NCI-H128 (cell line): ENCODE data around the gene IL9.

ENCODE experiments used
- DNase-seq: peaks from one replicate; lab custom pipeline; 2025; ENCODE audit not compliant: unreplicated experiment; lab: John Stamatoyannopoulos, UW

Gene IL9

DNA sequence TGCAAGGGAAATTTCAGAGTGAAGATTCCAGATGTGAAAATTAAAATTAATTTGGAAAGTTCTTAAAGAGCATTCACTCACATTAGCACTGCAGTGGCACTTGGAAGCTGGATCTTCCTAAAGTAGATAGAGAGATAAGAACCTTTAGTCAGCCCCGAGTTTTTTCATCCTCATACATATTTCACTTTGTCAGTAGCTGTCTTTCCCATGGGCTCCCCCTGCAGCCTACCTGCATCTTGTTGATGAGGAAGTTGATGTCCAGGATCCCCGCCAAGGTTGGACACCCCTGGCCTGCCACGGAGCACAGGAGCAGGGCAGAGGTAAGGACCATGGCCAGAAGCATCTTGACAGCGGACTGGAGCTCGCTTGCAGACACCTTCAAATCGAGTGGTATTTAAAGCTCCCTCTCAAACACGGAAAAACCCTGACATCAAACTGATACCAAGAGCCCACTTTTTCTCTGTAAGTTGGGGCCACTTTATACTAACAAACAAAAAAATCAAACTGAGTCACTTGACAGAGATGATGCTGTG lies at the start of gene IL9:
Gene IL9 (minus strand): TSS at position 368 of the 533 bp plus-strand sequence. CDS start 25 bp downstream, at position 343.
- no peak for DNase-seq

GRCh38 chr5:135944967-135945560 lies 49.4 kb upstream of the IL9 start:
- peak; percentile 26 for DNase-seq

DNA sequence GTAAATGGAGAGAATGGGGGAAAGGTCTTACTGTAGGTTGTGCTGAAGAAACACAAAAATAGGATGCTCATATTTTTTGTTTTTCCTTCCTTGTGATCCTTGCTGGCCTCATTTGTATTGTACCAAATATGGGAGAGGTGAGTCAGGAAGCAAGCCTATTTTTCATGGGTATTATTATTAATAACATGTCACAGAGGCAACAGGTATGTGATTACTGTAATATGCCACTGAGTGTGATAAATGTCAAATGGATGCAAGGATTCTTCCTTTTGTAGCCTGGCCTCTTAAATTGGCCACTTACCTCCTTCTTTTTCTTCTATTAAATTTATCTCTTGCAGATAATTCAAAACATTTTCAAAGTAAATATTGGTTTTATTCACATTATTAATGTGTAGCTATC lies 48.9 kb upstream of the IL9 start:
- DNase-seq: no peak

GRCh38 chr5:135942202-135942771 lies 46.6 kb upstream of the IL9 start:
- no peak for DNase-seq

DNA sequence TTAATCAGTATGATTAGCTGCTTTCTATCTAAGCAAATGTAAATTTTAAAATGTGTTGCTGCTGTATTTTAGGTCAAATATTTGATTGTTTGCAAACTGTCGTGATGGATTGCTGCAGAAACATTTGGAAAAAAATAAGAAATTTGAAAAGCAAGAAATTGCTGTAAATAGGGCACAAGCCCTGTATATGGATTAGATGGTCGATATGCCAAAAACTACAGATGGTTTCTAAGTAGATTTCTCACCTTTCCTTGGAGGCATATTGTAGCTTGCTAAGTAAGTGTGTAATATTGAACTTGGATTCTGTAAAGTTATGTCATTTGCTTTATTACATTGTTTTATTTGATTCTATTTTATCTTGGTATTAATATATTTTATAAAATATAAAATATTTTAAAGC lies 46.1 kb upstream of the IL9 start:
- DNase-seq: no peak

DNA sequence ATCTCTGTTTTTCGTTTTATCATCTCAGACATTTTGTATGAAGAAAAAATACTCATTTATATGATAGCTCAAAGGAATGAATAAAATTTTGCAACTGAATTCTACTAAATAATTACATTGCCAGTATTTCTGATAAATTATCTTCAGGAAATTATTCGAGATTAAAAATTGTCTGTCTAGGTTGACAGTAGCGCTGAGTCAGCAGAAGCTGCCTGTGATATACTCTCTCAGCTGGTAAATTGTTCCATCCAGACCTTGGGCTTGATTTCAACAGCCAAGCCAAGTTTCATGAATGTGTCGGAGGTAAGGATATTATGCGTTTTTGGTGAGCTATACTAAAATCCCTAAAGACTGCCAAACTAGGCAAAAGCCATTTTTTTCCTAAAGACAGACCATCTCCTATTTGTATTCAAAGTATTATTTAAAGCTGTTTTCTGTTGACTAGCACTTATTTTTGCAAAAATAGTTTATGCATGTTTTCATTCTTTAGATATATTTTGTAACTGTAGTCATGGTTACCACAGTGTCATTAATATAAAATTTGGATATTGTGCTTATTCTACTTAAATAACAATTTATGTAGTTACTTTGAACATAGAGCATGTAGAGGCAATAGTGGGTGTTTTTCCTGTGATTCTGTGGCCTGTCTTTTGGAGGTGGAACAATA lies 41.7 kb upstream of the IL9 start:
- DNase-seq: no peak

DNA sequence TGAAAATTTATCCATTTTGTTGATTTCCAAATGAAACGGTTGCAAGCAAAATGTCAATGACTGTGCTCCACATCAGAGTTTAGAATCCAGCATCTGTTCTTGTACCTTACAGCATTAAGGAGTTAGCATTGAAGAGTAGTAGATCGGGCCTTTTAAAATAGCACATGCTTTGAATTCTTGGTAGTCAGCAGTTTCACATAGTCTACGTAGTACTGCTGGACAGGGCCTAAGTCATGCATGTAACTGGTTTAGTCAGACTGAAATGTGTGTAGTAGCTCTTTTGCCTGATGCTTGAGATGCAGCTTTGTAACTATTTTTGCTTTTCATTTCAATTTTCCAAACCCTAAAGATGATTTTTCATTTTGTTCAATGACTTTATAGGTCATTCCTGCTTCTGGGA lies 39.3 kb upstream of the IL9 start:
- no peak for DNase-seq

- DNase-seq: no peak
Measured at GRCh38 chr5:135930949-135931295, 35.3 kb upstream of the IL9 start.

GRCh38 chr5:135930029-135930948 lies 34.6 kb upstream of the IL9 start:
- DNase-seq: no peak

DNA sequence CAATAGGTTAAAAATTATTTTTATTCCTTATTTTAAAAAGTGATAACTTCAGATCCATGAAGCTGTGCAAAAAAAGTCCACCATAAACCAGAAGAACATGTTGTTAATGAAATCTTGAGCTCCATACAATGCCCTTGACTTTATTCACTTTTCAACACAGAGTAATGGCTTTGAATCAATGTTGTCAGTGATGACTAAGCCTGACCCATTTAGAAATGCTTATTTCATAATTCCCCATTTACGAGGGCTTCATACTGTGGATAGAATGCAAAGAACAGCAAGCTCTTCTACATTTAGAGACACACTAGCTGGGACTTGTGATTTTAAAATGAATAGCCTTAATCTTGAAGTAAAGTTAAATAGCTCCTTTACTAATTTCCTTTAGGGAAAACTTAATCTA lies 25.7 kb upstream of the IL9 start:
- no peak for DNase-seq

DNA sequence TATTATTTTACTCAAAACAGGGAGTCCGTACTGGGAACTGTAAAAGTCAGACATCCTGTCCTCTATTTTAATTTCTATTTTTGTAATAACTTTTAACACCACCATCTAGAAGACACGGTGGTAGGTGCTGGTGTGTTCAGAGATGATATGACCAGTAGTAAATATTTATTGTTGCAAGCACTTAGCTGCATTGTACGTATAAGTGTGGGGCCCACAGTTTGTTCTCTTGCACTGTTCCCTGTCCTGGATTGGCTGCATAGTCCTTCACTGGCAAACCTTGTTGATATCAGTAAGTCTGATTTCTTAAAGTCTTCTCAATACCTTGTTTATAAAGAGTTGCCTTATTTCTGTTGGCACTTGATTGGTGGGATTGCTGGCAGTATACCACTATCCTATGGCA lies 24.6 kb upstream of the IL9 start:
- no peak for DNase-seq

DNA sequence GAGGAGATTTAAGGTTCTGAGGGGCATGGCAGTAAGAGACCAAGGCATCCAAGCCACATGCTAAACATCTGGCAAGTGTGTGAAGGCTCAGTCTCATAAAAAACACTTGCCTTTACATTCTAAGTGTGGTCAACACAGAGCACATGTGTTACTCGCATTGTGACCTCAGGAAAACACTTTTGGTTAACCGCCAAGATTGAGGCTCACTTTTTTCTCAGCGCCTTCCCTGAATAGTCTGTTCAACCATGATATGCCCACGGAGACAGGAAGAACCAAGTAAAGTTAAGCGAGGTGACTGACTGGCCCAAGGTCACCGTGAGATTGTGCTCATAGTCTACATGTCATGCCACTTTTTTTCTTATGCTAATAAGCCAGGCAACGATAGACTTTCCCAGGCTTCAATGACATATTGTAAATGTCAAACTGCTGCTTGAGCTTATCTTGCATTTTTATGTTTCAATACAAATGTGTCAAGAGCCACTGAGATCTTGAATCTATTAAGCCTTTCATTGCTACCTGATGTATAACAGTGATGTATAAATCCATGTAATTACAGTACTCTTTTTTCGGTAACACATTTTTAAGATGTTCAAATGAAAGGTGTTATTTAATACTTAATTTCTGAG lies 21.1 kb upstream of the IL9 start:
- no peak for DNase-seq

- DNase-seq: no peak
Measured at GRCh38 chr5:135915466-135916001, 19.9 kb upstream of the IL9 start.

GRCh38 chr5:135913713-135914626 lies 18.3 kb upstream of the IL9 start:
- DNase-seq: no peak

- no peak for DNase-seq
Measured at GRCh38 chr5:135905144-135905543, 9.5 kb upstream of the IL9 start.

DNA sequence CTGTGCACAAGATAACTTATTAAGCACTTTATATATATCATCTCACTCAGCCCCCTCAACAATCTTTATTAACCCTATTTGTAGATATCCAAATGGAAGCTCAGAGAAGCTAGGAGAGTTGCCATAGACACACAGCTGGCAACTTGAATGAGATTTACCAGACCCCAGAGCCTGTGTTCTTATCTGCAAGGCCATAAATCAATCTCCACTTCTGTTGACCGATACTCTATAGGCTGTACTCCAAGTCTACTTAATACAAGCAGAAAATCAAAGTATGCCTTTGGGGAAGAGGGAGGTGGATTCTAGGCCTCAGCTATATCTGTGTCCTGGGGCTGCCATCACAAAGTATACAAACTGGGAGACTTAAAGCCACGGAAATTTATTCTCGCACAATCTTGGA lies 6.0 kb upstream of the IL9 start:
- DNase-seq: no peak

GRCh38 chr5:135900276-135900675 lies 4.6 kb upstream of the IL9 start:
- no peak for DNase-seq

GRCh38 chr5:135898651-135899050 lies 3.0 kb upstream of the IL9 start:
- no peak for DNase-seq

- no peak for DNase-seq
Measured at GRCh38 chr5:135894789-135895188, 852 bp downstream of the IL9 start.

- DNase-seq: no peak
Measured at GRCh38 chr5:135894276-135894675, 1.4 kb downstream of the IL9 start.
